ENCODE results near the gene ZSCAN25.
"Not testable (repeated sequence)": the region's sequence is repeated elsewhere in the genome, so short reads cannot be mapped to it uniquely, and the experiment has no call there.

The ZSCAN25 gene

GRCh38 chr7:99618726-99619125 is 2.0 kb downstream of the ZSCAN25 start:
- DNase-seq, result no peak

- no peak for DNase-seq
Measured at GRCh38 chr7:99619571-99620130, 2.9 kb downstream of the ZSCAN25 start.

- no peak for DNase-seq
Measured at GRCh38 chr7:99621271-99621670, 4.5 kb downstream of the ZSCAN25 start.

GRCh38 chr7:99622596-99622995 is 5.8 kb downstream of the ZSCAN25 start:
- no peak for DNase-seq

GRCh38 chr7:99623091-99623693 is 6.4 kb downstream of the ZSCAN25 start:
- DNase-seq, result no peak

GRCh38 chr7:99623702-99624447 is 7.1 kb downstream of the ZSCAN25 start:
- no peak for DNase-seq

GRCh38 chr7:99624484-99624883 is 7.7 kb downstream of the ZSCAN25 start:
- DNase-seq, result no peak

- DNase-seq, result no peak
Measured at GRCh38 chr7:99625321-99625720, 8.6 kb downstream of the ZSCAN25 start.

- DNase-seq, result no peak
Measured at GRCh38 chr7:99625961-99626360, 9.2 kb downstream of the ZSCAN25 start.

- no peak for DNase-seq
Measured at GRCh38 chr7:99626661-99627060, 9.9 kb downstream of the ZSCAN25 start.

- no peak for DNase-seq
Measured at GRCh38 chr7:99627513-99627912, 10.8 kb downstream of the ZSCAN25 start.

GRCh38 chr7:99628471-99629465 is 12.0 kb downstream of the ZSCAN25 start:
- no peak for DNase-seq

GRCh38 chr7:99629643-99630042 is 12.9 kb downstream of the ZSCAN25 start:
- DNase-seq, result no peak

- DNase-seq, result no peak
Measured at GRCh38 chr7:99631295-99632109, 14.8 kb downstream of the ZSCAN25 start.

GRCh38 chr7:99637414-99637813 is 20.7 kb downstream of the ZSCAN25 start:
- DNase-seq, result not testable (repeated sequence)

- no peak for DNase-seq
Measured at GRCh38 chr7:99638731-99639130, 22.0 kb downstream of the ZSCAN25 start.

GRCh38 chr7:99639267-99639666 is 22.5 kb downstream of the ZSCAN25 start:
- DNase-seq, result no peak

GRCh38 chr7:99642027-99642426 is 25.3 kb downstream of the ZSCAN25 start:
- no peak for DNase-seq

- DNase-seq, result no peak
Measured at GRCh38 chr7:99643464-99643863, 26.7 kb downstream of the ZSCAN25 start.

GRCh38 chr7:99644431-99644830 is 27.7 kb downstream of the ZSCAN25 start:
- no peak for DNase-seq

GRCh38 chr7:99645590-99645989 is 28.8 kb downstream of the ZSCAN25 start:
- DNase-seq, result no peak

GRCh38 chr7:99648843-99649242 is 32.1 kb downstream of the ZSCAN25 start:
- no peak for DNase-seq

Measured in HCEC 1CT (cell line).